Measurements from ENCODE around the gene ARHGAP31. TPM values are rescaled to one million over a fixed set of nuclear protein-coding genes. Genes with fewer than 3 reads are reported as not detected.
"Not testable (repeated sequence)": the region's sequence is repeated elsewhere in the genome, so short reads cannot be mapped to it uniquely, and the experiment has no call there.

The ARHGAP31 gene, protein sequence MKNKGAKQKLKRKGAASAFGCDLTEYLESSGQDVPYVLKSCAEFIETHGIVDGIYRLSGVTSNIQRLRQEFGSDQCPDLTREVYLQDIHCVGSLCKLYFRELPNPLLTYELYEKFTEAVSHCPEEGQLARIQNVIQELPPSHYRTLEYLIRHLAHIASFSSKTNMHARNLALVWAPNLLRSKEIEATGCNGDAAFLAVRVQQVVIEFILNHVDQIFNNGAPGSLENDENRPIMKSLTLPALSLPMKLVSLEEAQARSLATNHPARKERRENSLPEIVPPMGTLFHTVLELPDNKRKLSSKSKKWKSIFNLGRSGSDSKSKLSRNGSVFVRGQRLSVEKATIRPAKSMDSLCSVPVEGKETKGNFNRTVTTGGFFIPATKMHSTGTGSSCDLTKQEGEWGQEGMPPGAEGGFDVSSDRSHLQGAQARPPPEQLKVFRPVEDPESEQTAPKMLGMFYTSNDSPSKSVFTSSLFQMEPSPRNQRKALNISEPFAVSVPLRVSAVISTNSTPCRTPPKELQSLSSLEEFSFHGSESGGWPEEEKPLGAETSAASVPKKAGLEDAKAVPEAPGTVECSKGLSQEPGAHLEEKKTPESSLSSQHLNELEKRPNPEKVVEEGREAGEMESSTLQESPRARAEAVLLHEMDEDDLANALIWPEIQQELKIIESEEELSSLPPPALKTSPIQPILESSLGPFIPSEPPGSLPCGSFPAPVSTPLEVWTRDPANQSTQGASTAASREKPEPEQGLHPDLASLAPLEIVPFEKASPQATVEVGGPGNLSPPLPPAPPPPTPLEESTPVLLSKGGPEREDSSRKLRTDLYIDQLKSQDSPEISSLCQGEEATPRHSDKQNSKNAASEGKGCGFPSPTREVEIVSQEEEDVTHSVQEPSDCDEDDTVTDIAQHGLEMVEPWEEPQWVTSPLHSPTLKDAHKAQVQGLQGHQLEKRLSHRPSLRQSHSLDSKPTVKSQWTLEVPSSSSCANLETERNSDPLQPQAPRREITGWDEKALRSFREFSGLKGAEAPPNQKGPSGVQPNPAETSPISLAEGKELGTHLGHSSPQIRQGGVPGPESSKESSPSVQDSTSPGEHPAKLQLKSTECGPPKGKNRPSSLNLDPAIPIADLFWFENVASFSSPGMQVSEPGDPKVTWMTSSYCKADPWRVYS (N-terminal part only)
- total RNA-seq, result 4.0 TPM

- Histone ChIP-seq H3K27me3 (ENCODE audit: insufficient read depth, low read length) (no peaks in the 10 kb centered on the region), H3K4me1 (ENCODE audit: insufficient read depth, low read length) (peaks cover 51% of the 10 kb centered on the region), H3K9me3 (ENCODE audit: low read depth, low read length) (no peaks in the 10 kb centered on the region), H3K4me3 (ENCODE audit: low read length) (peak within 1 kb of the TSS; percentile 65)
Observed at GRCh38 chr3:119293871-119294695, at the start of gene ARHGAP31. Gene ARHGAP31, plus strand, starts transcription at chr3:119294383. Its CDS starts 522 bp downstream, at chr3:119294905.

GRCh38 chr3:119245778-119246177 lies 48.4 kb upstream of the ARHGAP31 start:
- Histone ChIP-seq H3K27me3 (ENCODE audit: insufficient read depth, low read length) (no peaks in the 10 kb centered on the region), H3K4me1 (ENCODE audit: insufficient read depth, low read length) (peaks cover 8% of the 10 kb centered on the region), H3K4me3 (ENCODE audit: low read length) (no peak overlapping the region), H3K9me3 (ENCODE audit: low read depth, low read length) (peaks cover 7% of the 10 kb centered on the region)

GRCh38 chr3:119255214-119255613 lies 39.0 kb upstream of the ARHGAP31 start:
- Histone ChIP-seq H3K27me3 (ENCODE audit: insufficient read depth, low read length) (no peaks in the 10 kb centered on the region), H3K4me1 (ENCODE audit: insufficient read depth, low read length) (peaks cover 19% of the 10 kb centered on the region), H3K4me3 (ENCODE audit: low read length) (no peak overlapping the region), H3K9me3 (ENCODE audit: low read depth, low read length) (no peaks in the 10 kb centered on the region)

DNA sequence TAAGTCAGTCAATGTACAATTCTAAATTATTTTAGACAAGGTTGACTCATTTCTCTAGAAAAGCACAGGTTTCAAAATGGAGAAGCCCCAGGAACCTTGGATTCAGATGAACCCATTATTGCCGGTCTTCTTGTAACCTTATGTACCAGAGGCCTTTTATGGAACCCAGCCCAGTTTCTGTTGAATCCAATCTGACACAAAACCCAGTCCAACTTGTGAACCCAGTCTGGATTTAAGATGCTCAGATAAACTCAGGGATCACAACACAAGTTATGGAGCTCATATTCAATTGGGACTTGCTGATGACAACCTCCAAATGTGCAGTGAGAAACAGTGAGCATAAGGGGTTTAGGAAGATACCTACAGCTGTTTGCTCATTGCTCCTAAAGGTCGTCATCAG lies 37.1 kb upstream of the ARHGAP31 start:
- Histone ChIP-seq H3K4me1 (ENCODE audit: insufficient read depth, low read length) (peaks cover 19% of the 10 kb centered on the region), H3K27me3 (ENCODE audit: insufficient read depth, low read length) (no peaks in the 10 kb centered on the region), H3K9me3 (ENCODE audit: low read depth, low read length) (no peaks in the 10 kb centered on the region), H3K4me3 (ENCODE audit: low read length) (no peak overlapping the region)

GRCh38 chr3:119257654-119258410 lies 36.4 kb upstream of the ARHGAP31 start:
- Histone ChIP-seq H3K4me3 (ENCODE audit: low read length) (no peak overlapping the region), H3K27me3 (ENCODE audit: insufficient read depth, low read length) (no peaks in the 10 kb centered on the region), H3K9me3 (ENCODE audit: low read depth, low read length) (no peaks in the 10 kb centered on the region), H3K4me1 (ENCODE audit: insufficient read depth, low read length) (peaks cover 19% of the 10 kb centered on the region)

- H3K4me3 ChIP-seq (ENCODE audit: low read length), result no peak overlapping the region
- H3K9me3 ChIP-seq (ENCODE audit: low read depth, low read length), result no peaks in the 10 kb centered on the region
- H3K4me1 ChIP-seq (ENCODE audit: insufficient read depth, low read length), result peaks cover 19% of the 10 kb centered on the region
- no peaks in the 10 kb centered on the region for H3K27me3 ChIP-seq (ENCODE audit: insufficient read depth, low read length)
Observed at GRCh38 chr3:119258915-119259314, 35.3 kb upstream of the ARHGAP31 start.

GRCh38 chr3:119259821-119260220 lies 34.4 kb upstream of the ARHGAP31 start:
- Histone ChIP-seq H3K4me1 (ENCODE audit: insufficient read depth, low read length) (peaks cover 19% of the 10 kb centered on the region), H3K9me3 (ENCODE audit: low read depth, low read length) (no peaks in the 10 kb centered on the region), H3K4me3 (ENCODE audit: low read length) (no peak overlapping the region), H3K27me3 (ENCODE audit: insufficient read depth, low read length) (no peaks in the 10 kb centered on the region)

- Histone ChIP-seq H3K9me3 (ENCODE audit: low read depth, low read length) (no peaks in the 10 kb centered on the region), H3K4me1 (ENCODE audit: insufficient read depth, low read length) (peaks cover 19% of the 10 kb centered on the region), H3K4me3 (ENCODE audit: low read length) (no peak overlapping the region), H3K27me3 (ENCODE audit: insufficient read depth, low read length) (no peaks in the 10 kb centered on the region)
Observed at GRCh38 chr3:119261055-119261454, 33.1 kb upstream of the ARHGAP31 start.

GRCh38 chr3:119270212-119270611 lies 24.0 kb upstream of the ARHGAP31 start:
- H3K4me1 ChIP-seq (ENCODE audit: insufficient read depth, low read length); H3K27me3 ChIP-seq (ENCODE audit: insufficient read depth, low read length); H3K9me3 ChIP-seq (ENCODE audit: low read depth, low read length); H3K4me3 ChIP-seq (ENCODE audit: low read length): not testable (repeated sequence)

GRCh38 chr3:119276680-119277079 lies 17.5 kb upstream of the ARHGAP31 start:
- Histone ChIP-seq H3K27me3 (ENCODE audit: insufficient read depth, low read length) (no peaks in the 10 kb centered on the region), H3K4me1 (ENCODE audit: insufficient read depth, low read length) (no peaks in the 10 kb centered on the region), H3K9me3 (ENCODE audit: low read depth, low read length) (no peaks in the 10 kb centered on the region), H3K4me3 (ENCODE audit: low read length) (no peak overlapping the region)

DNA sequence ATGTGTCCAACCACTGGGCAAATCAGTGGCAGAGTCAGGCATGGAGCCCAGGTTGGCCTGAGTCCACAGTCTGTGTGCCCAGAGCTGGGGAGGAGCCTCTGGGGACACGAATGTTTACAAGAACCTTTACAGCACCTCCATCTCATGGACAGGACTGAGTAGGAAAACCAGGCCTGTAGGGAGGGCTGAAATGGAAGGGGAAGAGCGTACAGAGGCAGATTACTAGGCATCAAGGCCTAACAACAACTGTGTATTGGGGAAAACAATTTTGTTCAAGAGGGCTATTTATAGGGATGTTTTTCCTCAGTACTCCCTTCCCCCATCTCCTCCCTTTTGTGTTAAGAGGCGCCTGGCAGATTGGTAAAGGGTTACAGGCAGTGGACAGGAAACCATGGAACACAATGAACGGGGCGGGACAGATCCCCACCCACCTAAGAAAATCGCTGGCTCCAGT lies 15.1 kb upstream of the ARHGAP31 start:
- H3K4me3 ChIP-seq (ENCODE audit: low read length), result no peak overlapping the region
- H3K9me3 ChIP-seq (ENCODE audit: low read depth, low read length), result peaks cover under 1% of the 10 kb centered on the region
- no peaks in the 10 kb centered on the region for H3K27me3 ChIP-seq (ENCODE audit: insufficient read depth, low read length)
- H3K4me1 ChIP-seq (ENCODE audit: insufficient read depth, low read length), result no peaks in the 10 kb centered on the region

DNA sequence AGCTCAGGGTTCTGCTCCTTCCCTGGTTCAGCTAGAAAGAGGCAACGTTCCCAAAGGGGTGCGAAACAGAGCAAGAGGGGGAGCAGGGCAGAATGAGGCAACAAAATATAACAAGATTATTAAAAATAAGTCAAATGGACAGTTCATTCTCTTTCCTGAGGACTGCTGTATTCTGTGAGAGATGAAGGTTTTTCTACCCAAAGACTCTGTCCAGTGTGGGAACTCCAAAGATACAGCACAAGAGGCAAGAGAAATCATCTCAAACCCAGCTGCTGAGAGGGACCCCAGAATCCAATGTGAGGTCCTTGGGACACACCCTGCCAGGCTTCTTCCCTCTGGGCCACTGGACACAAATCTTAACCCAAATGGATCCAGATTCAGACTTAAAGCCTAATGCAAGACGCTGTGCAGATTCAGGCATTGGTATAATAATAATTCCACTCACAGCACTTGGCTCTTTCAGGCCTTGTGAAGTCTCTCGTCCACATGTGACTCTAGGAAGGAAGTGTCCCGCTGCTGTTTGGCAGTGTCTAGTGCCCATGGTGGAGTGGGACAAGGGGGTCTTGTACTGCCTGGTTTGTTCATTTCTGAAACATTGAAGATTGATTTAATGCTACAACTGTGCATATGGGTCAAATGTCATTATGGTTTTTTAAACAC lies 14.5 kb upstream of the ARHGAP31 start:
- Histone ChIP-seq H3K27me3 (ENCODE audit: insufficient read depth, low read length) (no peaks in the 10 kb centered on the region), H3K4me3 (ENCODE audit: low read length) (no peak overlapping the region), H3K4me1 (ENCODE audit: insufficient read depth, low read length) (no peaks in the 10 kb centered on the region), H3K9me3 (ENCODE audit: low read depth, low read length) (peaks cover 6% of the 10 kb centered on the region)

GRCh38 chr3:119288669-119289403 lies 5.3 kb upstream of the ARHGAP31 start:
- no peaks in the 10 kb centered on the region for H3K27me3 ChIP-seq (ENCODE audit: insufficient read depth, low read length)
- peaks cover 24% of the 10 kb centered on the region for H3K4me1 ChIP-seq (ENCODE audit: insufficient read depth, low read length)
- peaks cover 25% of the 10 kb centered on the region for H3K9me3 ChIP-seq (ENCODE audit: low read depth, low read length)
- no peak overlapping the region for H3K4me3 ChIP-seq (ENCODE audit: low read length)
